Mucosa of descending colon (tissue), 3 donors: ENCODE measurements around the gene EPAS1. TPM values are rescaled to one million over a fixed set of nuclear protein-coding genes. Genes with fewer than 3 reads are reported as not detected.

ENCODE experiments used
- ATAC-seq: fragments of 200-7000 bp; cut with Tn5 transposase; one replicate; pipeline ENCODE4 v1.9.1; 2020; ENCODE audit warnings: mild to moderate bottlenecking, moderate library complexity
- DNase-seq, 3 donors: peaks; one replicate each; pipeline ENCODE4 v3.0.0-alpha.2; 2020
- H3K36me3 ChIP-seq: fragments of 200-600 bp; one replicate; pipeline ENCODE4 v1.8.0; 2021; ENCODE audit warnings: low read depth, mild to moderate bottlenecking
- H3K4me1 ChIP-seq: fragments of 200-600 bp; one replicate; pipeline ENCODE4 v1.8.0; 2021; ENCODE audit warnings: low read depth, mild to moderate bottlenecking
- H3K4me3 ChIP-seq: fragments of 200-600 bp; one replicate; pipeline ENCODE4 v1.8.0; 2021; ENCODE audit warnings: mild to moderate bottlenecking
- H3K9me3 ChIP-seq: fragments of 200-600 bp; one replicate; pipeline ENCODE4 v1.8.0; 2021; ENCODE audit warnings: mild to moderate bottlenecking
- CTCF ChIP-seq: fragments of 200-600 bp; IDR thresholded peaks from one replicate; pipeline ENCODE4 v1.8.0; 2022; ENCODE audit warnings: antibody characterized with exemption, mild to moderate bottlenecking
- intact Hi-C, 2 donors: fragments of 100-400 bp; cut with DNase I in 1 of 2; cut with micrococcal nuclease in 1 of 2; formaldehyde crosslinking; loops; one replicate each; pipeline versions ENCODE4 v1.11.0 to v1.11.1; 2022; cut with DNase I, micrococcal nuclease
- total RNA-seq, 3 donors: library from RNA; stranded (reverse); fragmentation: NEBNext Ultra II Directional in 2 of 3; extraction: Animal tissue kit (Norgen Biotek cat#: 25700) in 2 of 3; gene quantifications; one replicate each; pipeline versions ENCODE4 v1.2.1 to v1.2.4, GENCODE V29; 2021 to 2023
- donor health status: DM: no; HTN: no; CAD: no; lungs with moderate emphysema.
- donor health status: DM: no; HTN: no; CAD: no.
- donor health status: DM: no; HTN: yes; CAD: no.

EPAS1 gene
- total RNA-seq, 3 donors from 2014 or later = 126 to 251 (median 150) TPM

GRCh38 chr2:46350029-46350689 lies 53.0 kb downstream of the EPAS1 start:
- no peak for TF ChIP-seq CTCF
- H3K4me3 ChIP-seq = no peak overlapping the region
- no peak for ATAC-seq
- H3K4me1 ChIP-seq = no peaks in the 10 kb centered on the region
- no peak for DNase-seq
- intact Hi-C loops = loop anchor here (10.0 kb wide), 2 partner anchors 45 to 285 kb away; no protein-coding TSS in a partner anchor
- H3K9me3 ChIP-seq = no peaks in the 10 kb centered on the region
- H3K36me3 ChIP-seq = no peaks in the 10 kb centered on the region

- Histone ChIP-seq H3K9me3 (no peaks in the 10 kb centered on the region), H3K4me1 (no peaks in the 10 kb centered on the region), H3K4me3 (no peak overlapping the region), H3K36me3 (no peaks in the 10 kb centered on the region)
- ATAC-seq (peak; percentile 25), DNase-seq (no peak)
- intact Hi-C loops = loop anchor here (10.0 kb wide), 2 partner anchors 46 to 286 kb away; no protein-coding TSS in a partner anchor
- no peak for TF ChIP-seq CTCF
These were observed 54.0 kb downstream of the EPAS1 start for GRCh38 chr2:46351098-46351749.

- ATAC-seq (peak; percentile 77), DNase-seq (peak; percentile 60 to 80 (median 62))
- no peak for TF ChIP-seq CTCF
- intact Hi-C loops = loop anchor here (10.0 kb wide), 2 partner anchors 47 to 287 kb away; no protein-coding TSS in a partner anchor
- H3K4me3 ChIP-seq = no peak overlapping the region
- no peaks in the 10 kb centered on the region for H3K36me3 ChIP-seq
- no peaks in the 10 kb centered on the region for H3K9me3 ChIP-seq
- H3K4me1 ChIP-seq = no peaks in the 10 kb centered on the region
These were observed 54.5 kb downstream of the EPAS1 start for GRCh38 chr2:46351750-46352138.

- Histone ChIP-seq H3K4me3 (no peak overlapping the region), H3K4me1 (no peaks in the 10 kb centered on the region), H3K9me3 (no peaks in the 10 kb centered on the region), H3K36me3 (no peaks in the 10 kb centered on the region)
- TF ChIP-seq CTCF = no peak
- intact Hi-C loops = loop anchor here (10.0 kb wide), 2 partner anchors 48 to 288 kb away; no protein-coding TSS in a partner anchor
- ATAC-seq (no peak), DNase-seq (no peak)
These were observed 55.4 kb downstream of the EPAS1 start for GRCh38 chr2:46352621-46353020.

GRCh38 chr2:46353509-46353908 lies 56.3 kb downstream of the EPAS1 start:
- ATAC-seq (no peak), DNase-seq (no peak)
- no peaks in the 10 kb centered on the region for H3K36me3 ChIP-seq
- no peaks in the 10 kb centered on the region for H3K4me1 ChIP-seq
- TF ChIP-seq CTCF = no peak
- no peak overlapping the region for H3K4me3 ChIP-seq
- intact Hi-C loops = loop anchor here (10.0 kb wide), 2 partner anchors 49 to 289 kb away; no protein-coding TSS in a partner anchor
- no peaks in the 10 kb centered on the region for H3K9me3 ChIP-seq
